Left ventricle myocardium superior (tissue), 1 donor: ENCODE measurements around the gene MBD4. TPM values are rescaled to one million over a fixed set of nuclear protein-coding genes. Genes with fewer than 3 reads are reported as not detected.
"Not testable (repeated sequence)": the region's sequence is repeated elsewhere in the genome, so short reads cannot be mapped to it uniquely, and the experiment has no call there.

ENCODE experiments used
- ATAC-seq: fragments of 200-7000 bp; cut with Tn5 transposase; one replicate; pipeline ENCODE4 v1.9.1; 2020; ENCODE audit warnings: mild to moderate bottlenecking, moderate library complexity
- DNase-seq: peaks from one replicate; pipeline ENCODE4 v3.0.0-alpha.2; 2020
- intact Hi-C: fragments of 100-400 bp; cut with micrococcal nuclease; formaldehyde crosslinking; loops from one replicate; pipeline ENCODE4 v1.11.0; 2022
- total RNA-seq: library from RNA; stranded (reverse); fragmentation: NEBNext Ultra II Directional; extraction: Animal tissue kit (Norgen Biotek cat#: 25700); gene quantifications from one replicate; pipeline ENCODE4 v1.2.1, GENCODE V29; 2021
- donor health status: DM: no; HTN: yes; CAD: no; lungs with severe emphysema.

Gene MBD4
- total RNA-seq, 1 donor from 2014 or later: 19.8 TPM

DNA sequence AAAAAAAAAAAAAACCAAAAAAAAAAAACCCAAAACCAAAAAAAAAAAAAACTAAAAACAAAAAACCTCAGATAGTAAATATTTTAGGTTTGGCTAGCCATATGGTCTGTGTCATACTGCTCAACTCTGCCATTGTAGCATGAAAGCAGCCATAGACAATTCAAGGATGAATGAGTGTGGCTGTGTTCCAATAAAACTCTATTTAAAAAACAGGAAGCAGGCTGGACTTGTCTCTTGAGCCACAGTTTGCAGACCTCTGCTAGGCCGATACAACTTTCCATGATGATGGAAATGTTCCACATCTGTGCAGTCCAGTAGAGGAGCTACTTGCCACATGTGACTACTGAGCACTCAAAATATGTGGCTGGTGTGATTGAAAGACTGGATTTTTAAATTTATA is 22.4 kb downstream of the MBD4 start:
- intact Hi-C loops: no loop called here
- DNase-seq: no peak
- peak; percentile 77 for ATAC-seq

GRCh38 chr3:129416415-129416814 is 23.3 kb downstream of the MBD4 start:
- ATAC-seq (no peak), DNase-seq (no peak)
- intact Hi-C loops: no loop called here

DNA sequence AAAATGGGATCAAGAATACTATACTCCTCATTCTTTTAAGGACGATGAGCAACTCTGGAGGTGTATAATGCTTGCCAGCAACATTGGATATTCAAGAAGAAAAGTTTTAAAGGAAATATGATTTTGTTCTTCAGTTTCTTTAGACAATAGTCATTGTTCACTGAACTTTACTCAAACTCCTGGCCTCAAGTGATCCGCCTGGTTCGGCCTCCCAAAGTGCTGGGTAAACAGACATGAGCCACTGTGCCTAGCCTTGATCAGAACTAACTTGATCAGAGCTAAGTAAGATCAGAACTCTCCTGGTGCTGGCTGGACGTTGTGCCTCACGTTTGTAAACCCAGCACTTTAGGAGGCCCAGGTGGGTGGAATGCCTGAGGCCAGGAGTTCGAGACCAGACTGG is 23.9 kb downstream of the MBD4 start:
- intact Hi-C loops: no loop called here
- no peak for ATAC-seq
- DNase-seq: no peak

GRCh38 chr3:129415378-129415777 is 24.4 kb downstream of the MBD4 start:
- intact Hi-C loops: no loop called here
- DNase-seq: no peak

DNA sequence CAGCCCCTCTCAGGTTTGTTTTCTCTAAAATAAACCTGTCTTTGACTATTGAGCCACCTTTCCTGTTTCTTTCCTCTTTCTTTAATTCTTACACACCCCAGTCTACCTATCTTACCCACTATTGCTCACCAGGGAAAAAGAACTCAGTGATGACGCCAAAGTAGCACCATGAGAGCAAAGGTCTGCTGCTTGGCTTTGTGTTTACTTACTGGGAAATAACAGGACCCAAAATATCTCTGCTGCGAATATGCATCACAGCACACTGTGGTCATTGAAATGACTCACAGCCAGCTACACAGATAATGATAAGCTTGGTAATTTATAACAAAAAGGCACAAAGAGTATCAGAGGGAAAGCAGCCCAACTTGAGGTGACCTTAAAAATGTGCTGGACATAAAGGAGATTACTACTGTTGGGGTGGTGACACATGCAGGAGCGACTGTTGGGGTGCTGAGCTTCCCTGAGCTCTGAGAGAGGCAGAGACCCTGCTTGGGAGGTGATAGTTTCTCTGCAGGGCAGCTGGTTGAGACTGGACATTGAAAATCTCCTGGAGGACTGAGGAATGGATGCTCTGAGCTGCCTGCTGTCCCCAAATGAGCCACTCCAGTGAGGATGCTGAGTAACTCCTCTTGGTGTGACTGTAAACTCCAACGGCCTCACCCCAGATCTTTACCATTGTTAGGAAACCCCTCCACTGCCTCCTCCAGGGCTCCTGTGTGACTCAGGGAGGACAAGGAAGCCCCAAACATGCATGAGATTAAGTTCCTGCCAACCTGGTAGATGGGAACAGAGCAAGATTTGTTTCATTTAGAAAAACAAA is 25.9 kb downstream of the MBD4 start:
- DNase-seq (no peak), ATAC-seq (peak; percentile 54)
- intact Hi-C loops: no loop called here

More at GRCh38 chr3:129415378-129415777, 24.4 kb downstream of the MBD4 start:
- ATAC-seq: no peak

DNA sequence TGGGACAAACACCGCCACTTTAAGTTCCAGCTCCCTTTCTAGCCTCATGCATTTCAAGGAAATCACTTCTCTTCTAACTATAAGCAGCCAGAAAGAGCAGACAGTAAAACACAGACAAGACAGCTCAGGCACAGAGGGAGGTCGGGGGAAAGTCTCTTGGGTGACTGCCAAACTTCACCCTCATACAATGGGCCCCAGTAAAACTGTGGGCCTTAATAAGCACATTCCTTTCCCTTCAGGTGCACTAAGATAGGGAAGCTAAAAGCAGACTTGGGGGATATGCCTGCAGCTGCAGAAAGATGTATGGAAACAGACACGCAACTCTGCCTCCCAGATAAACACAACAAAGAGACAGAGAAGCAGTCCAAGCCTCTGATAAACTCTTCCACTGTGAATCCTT is 26.5 kb downstream of the MBD4 start:
- intact Hi-C loops, DNase-seq: not testable (repeated sequence)

DNA sequence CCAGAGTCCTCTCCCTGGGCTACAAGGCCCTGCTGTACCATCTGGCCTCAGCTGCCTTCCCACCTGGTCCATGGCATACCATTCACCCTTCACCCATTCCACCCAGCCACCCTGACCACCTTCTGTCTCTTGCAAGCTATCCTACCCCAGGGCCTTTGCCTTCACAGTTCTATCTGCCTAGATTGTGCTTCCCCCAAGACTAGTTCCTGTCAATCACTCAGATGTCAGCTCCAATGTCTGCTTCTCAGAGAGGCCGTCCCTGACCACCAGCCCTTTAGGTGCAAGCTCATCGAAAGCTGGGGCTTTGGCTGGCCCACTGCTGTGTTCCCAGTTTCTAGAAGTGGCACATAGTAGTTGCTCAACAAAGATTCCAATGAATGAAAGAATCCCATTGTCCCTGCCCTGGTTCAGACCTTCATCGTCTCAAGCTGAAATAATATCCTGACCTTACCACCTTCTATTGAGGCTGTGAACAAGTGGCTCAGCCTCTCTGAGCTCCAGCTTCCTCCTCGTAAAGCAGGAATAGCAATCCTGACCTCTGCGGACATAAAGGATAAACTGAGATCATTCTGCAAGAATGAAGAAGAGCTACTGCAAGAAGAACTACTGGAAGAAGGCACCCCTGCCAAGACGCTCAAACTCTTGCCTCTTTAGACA is 27.1 kb downstream of the MBD4 start:
- ATAC-seq: no peak
- no peak for DNase-seq
- intact Hi-C loops: no loop called here

More for the DNA sequence above, 26.5 kb downstream of the MBD4 start:
- ATAC-seq: not testable (repeated sequence)

DNA sequence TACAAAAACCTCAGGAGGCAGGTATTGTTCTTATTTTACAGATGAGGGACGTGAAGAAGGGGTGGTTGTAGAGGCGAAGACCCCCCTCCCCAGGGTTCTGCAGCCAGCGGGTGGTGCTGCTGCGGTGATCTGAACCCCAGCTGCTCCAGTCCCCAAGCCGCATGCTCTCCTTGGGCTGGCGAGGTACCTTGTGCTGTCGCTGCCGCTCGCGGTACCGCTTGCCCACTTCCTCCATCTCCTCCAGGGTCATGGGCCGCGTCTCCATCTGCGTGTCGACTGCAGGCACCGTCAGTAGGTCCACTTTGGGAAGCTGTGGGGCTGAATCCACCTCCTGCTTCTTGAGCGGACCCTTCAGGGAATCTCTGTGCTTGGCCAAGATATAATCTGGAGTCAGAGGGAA is 28.8 kb downstream of the MBD4 start:
- intact Hi-C loops: no loop called here
- DNase-seq: no peak
- no peak for ATAC-seq

- DNase-seq: no peak
- no peak for ATAC-seq
- intact Hi-C loops: no loop called here
These were observed 30.2 kb downstream of the MBD4 start for GRCh38 chr3:129409541-129409940.

DNA sequence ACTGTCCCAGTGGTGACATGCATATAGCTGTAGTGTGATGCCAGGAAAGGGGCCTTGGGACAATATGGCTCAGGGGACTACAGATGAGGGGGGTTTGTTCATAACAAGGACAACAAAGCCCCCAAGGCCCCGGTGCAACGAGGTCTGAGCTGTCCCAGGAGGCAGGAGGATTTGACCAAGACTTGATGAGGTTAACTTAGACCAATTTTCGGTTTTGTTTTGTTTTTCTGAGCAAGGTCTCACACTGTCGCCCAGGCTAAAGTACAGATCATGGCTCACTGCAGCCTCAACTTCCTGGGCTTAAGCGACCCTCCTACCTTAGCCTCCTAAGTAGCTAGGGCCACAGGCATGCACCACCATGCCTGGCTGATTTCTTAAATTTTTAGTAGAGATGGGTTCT is 35.1 kb downstream of the MBD4 start:
- intact Hi-C loops: no loop called here
- no peak for ATAC-seq
- DNase-seq: no peak

DNA sequence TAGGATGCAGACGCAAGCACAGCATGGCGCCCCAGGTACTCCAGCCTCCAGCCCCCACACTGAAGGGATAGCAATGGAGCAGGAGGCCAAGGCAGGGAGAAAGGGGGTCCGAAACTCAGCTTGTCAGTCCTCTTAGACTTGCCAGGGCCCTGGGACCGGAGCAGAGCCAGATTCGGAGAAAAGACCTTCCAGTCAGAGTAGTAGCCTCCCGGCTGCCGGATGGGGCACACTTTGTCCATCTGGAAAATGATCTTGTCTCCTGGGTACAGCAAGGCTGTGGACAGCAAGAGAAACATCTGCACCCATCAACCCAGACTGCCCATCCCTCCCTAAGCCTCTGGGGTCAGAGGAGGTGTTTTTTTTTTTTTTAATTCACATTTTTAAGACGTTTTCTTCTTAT is 35.6 kb downstream of the MBD4 start:
- ATAC-seq: no peak
- no peak for DNase-seq

DNA sequence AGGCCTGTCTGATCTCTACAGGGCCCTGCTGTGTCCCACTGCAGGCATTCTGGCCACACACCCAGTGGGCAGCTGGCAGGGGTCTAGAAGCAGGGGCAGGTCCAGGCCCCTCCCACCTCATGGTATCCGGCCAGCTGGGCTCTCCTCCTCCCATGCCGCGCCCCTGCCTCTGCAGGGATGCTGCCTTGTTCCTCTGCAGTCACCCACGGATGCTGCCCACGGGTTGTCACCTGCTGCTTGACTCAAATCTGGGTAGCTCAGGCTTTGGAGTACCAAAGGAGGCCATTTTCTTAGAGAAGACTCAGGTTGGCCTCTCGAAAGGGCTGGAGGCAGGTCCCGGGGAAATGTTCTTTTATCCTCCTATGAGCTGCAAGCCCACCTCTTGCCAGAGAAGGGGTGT is 36.3 kb downstream of the MBD4 start:
- DNase-seq: no peak
- no peak for ATAC-seq
- intact Hi-C loops: no loop called here

More for the DNA sequence above, 35.6 kb downstream of the MBD4 start:
- intact Hi-C loops: no loop called here

DNA sequence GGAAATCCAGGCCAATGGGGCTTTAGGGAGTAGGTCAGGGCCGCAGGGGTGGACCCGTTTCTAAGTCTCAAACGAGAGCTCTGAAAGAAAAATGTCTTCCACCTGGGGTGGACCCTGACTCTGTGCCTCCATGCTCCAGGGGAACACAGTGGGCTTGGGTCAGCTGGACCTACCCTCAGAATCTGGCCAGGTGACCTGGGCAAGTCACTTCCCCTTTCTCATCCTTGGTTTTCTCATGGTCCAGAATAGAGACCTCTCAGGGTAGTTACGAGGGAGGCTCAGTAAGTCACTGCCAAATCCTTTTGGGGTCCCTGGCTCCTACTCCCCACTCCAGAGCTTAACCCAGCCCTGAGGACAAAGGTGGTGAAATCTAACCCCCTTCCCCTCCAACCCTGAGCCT is 37.1 kb downstream of the MBD4 start:
- ATAC-seq (no peak), DNase-seq (no peak)
- intact Hi-C loops: no loop called here

DNA sequence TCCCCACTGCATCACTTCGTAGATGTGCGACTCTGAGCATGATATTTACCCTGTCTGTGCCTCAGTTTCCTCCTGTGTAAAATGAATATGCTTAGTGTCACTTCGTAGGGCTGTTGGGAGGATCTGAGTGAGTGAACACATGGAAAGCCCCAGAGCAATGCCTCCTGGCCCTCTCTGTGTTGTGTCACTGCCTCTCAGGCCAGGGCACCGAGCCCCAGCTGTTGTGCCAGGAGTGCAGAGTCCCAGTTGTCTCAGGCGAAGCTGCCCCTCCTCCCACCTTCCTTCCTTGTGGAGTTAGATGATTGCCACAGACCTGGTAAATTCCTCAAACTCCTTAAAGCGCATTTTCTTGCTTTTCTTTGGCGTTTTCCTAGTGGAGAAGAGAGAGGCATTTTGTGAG is 37.5 kb downstream of the MBD4 start:
- ATAC-seq: no peak
- DNase-seq: no peak
- intact Hi-C loops: no loop called here

GRCh38 chr3:129399895-129400357 is 39.8 kb downstream of the MBD4 start:
- ATAC-seq: peak; percentile 7
- intact Hi-C loops: no loop called here
- no peak for DNase-seq

- ATAC-seq: peak; percentile 93
- DNase-seq: peak; percentile 73
- intact Hi-C loops: no loop called here
These were observed 40.4 kb downstream of the MBD4 start for GRCh38 chr3:129399145-129399894.

- no peak for DNase-seq
- ATAC-seq: peak; percentile 7
- intact Hi-C loops: no loop called here
These were observed 41.0 kb downstream of the MBD4 start for GRCh38 chr3:129398803-129399144.

DNA sequence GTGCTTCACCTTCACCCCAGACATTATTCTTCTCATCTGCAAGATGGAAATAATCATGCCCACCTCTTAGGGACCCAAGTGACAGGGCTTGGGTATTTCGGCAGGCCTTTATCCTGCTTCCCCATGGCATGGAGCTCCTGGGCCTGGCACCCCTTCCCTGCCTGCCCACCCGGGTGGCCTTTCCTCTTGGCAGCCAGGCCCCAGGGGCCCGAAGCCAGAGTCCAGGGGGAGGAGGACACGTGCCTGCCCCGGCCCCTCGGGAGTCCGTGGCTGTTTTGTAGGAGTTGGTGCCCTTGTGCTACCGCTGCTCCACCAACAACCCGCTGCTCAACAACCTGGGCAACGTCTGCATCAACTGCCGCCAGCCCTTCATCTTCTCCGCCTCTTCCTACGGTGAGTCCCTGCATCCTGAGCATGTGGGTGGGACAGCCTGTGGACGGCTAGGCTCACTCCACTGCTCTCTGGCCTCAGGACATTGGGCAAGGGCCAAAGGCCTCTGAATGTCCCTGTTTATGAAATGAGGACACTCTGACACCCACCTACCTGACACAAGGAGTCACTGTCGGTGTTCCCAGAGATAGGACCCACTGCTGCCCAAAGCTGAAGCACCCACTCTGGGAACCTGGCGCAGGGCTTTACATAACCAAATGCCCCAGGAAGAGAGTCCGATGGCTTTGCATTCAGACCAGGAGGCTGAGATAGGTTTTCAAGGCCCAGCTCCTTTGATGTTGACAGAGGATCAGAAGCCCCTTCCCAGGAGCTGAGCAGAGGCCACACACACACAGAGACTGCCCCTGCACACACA is 45.8 kb downstream of the MBD4 start:
- ATAC-seq, DNase-seq, intact Hi-C loops: not testable (repeated sequence)

GRCh38 chr3:129393271-129393670 is 46.5 kb downstream of the MBD4 start:
- intact Hi-C loops: no loop called here
- ATAC-seq (no peak), DNase-seq (no peak)
